ENCODE data around the gene AREG. TPM values are rescaled to one million over a fixed set of nuclear protein-coding genes. Genes with fewer than 3 reads are reported as not detected.

The AREG gene
- total RNA-seq, 1 donor from 2014 or later, result 0.76 TPM

- intact Hi-C loops (cut with DNase I), result no loop called here
- DNase-seq (ENCODE audit: low spot score) (no peak), ATAC-seq (no peak)
Measured at GRCh38 chr4:74428276-74428675, 16.7 kb upstream of the AREG start.

- intact Hi-C loops (cut with DNase I), result no loop called here
Measured at GRCh38 chr4:74431113-74431826, 13.7 kb upstream of the AREG start.

GRCh38 chr4:74433043-74433442, 11.9 kb upstream of the AREG start:
- DNase-seq (ENCODE audit: low spot score) (no peak), ATAC-seq (no peak)
- intact Hi-C loops (cut with DNase I), result no loop called here

More at GRCh38 chr4:74431113-74431826, 13.7 kb upstream of the AREG start:
- ATAC-seq, result no peak
- DNase-seq (ENCODE audit: low spot score), result no peak

- ATAC-seq (no peak), DNase-seq (ENCODE audit: low spot score) (no peak)
- intact Hi-C loops (cut with DNase I), result no loop called here
Measured at GRCh38 chr4:74433541-74434172, 11.3 kb upstream of the AREG start.

- ATAC-seq (no peak), DNase-seq (ENCODE audit: low spot score) (no peak)
- intact Hi-C loops (cut with DNase I), result no loop called here
Measured at GRCh38 chr4:74435296-74435695, 9.6 kb upstream of the AREG start.

- no peak for DNase-seq (ENCODE audit: low spot score)
- intact Hi-C loops (cut with DNase I), result no loop called here
Measured at GRCh38 chr4:74437866-74438265, 7.1 kb upstream of the AREG start.

GRCh38 chr4:74438661-74439060, 6.3 kb upstream of the AREG start:
- ATAC-seq (no peak), DNase-seq (ENCODE audit: low spot score) (no peak)
- intact Hi-C loops (cut with DNase I), result no loop called here

More at GRCh38 chr4:74437866-74438265, 7.1 kb upstream of the AREG start:
- no peak for ATAC-seq

GRCh38 chr4:74439952-74440351, 5.0 kb upstream of the AREG start:
- no peak for DNase-seq (ENCODE audit: low spot score)
- intact Hi-C loops (cut with DNase I), result no loop called here
- ATAC-seq, result no peak

- intact Hi-C loops (cut with DNase I), result no loop called here
- ATAC-seq (no peak), DNase-seq (ENCODE audit: low spot score) (no peak)
Measured at GRCh38 chr4:74440356-74440755, 4.6 kb upstream of the AREG start.

- ATAC-seq (no peak), DNase-seq (ENCODE audit: low spot score) (no peak)
- intact Hi-C loops (cut with DNase I), result no loop called here
Measured at GRCh38 chr4:74441744-74442143, 3.2 kb upstream of the AREG start.

- no peak for ATAC-seq
- intact Hi-C loops (cut with DNase I), result no loop called here
- DNase-seq (ENCODE audit: low spot score), result no peak
Measured at GRCh38 chr4:74446193-74446868, 1.4 kb downstream of the AREG start.

GRCh38 chr4:74446896-74447295, 2.0 kb downstream of the AREG start:
- intact Hi-C loops (cut with DNase I), result no loop called here
- no peak for ATAC-seq
- no peak for DNase-seq (ENCODE audit: low spot score)

GRCh38 chr4:74447636-74448233, 2.8 kb downstream of the AREG start:
- intact Hi-C loops (cut with DNase I), result no loop called here

GRCh38 chr4:74449571-74450297, 4.8 kb downstream of the AREG start:
- ATAC-seq (no peak), DNase-seq (ENCODE audit: low spot score) (no peak)
- intact Hi-C loops (cut with DNase I), result no loop called here

More at GRCh38 chr4:74447636-74448233, 2.8 kb downstream of the AREG start:
- no peak for ATAC-seq
- no peak for DNase-seq (ENCODE audit: low spot score)

GRCh38 chr4:74450298-74450683, 5.4 kb downstream of the AREG start:
- intact Hi-C loops (cut with DNase I), result no loop called here
- DNase-seq (ENCODE audit: low spot score) (no peak), ATAC-seq (no peak)

- intact Hi-C loops (cut with DNase I), result no loop called here
- no peak for ATAC-seq
- DNase-seq (ENCODE audit: low spot score), result no peak
Measured at GRCh38 chr4:74451214-74451661, 6.3 kb downstream of the AREG start.

GRCh38 chr4:74453037-74453635, 8.2 kb downstream of the AREG start:
- ATAC-seq (no peak), DNase-seq (ENCODE audit: low spot score) (no peak)
- intact Hi-C loops (cut with DNase I), result no loop called here

- intact Hi-C loops (cut with DNase I), result no loop called here
Measured at GRCh38 chr4:74453829-74454742, 9.2 kb downstream of the AREG start.

More at GRCh38 chr4:74453829-74454742, 9.2 kb downstream of the AREG start:
- no peak for ATAC-seq
- DNase-seq (ENCODE audit: low spot score), result no peak
